ENCODE measurements around the gene CFH.
"Not testable (repeated sequence)": the region's sequence is repeated elsewhere in the genome, so short reads cannot be mapped to it uniquely, and the experiment has no call there.

The CFH gene

GRCh38 chr1:196611873-196612272, 40.0 kb upstream of the CFH start:
- H3K4me3 ChIP-seq: no peak overlapping the region
- no peak overlapping the region for H3K27ac ChIP-seq
- H3K4me1 ChIP-seq: peaks cover 0 to 21% (median 7%) of the 10 kb centered on the region in 4 donors
- H3K9me3 ChIP-seq: no peaks in the 10 kb centered on the region
- no peaks in the 10 kb centered on the region for H3K36me3 ChIP-seq
- H3K27me3 ChIP-seq: no peaks in the 10 kb centered on the region
- intact Hi-C loops (cut with DNase I; ENCODE audit: low total_unique reads): no loop called here
- no peak for DNase-seq
- no peak for TF ChIP-seq CTCF (IDR thresholded peaks at IDR 0.05)

GRCh38 chr1:196619721-196620120, 32.1 kb upstream of the CFH start:
- no peak overlapping the region for H3K4me3 ChIP-seq
- H3K27me3 ChIP-seq: no peaks in the 10 kb centered on the region
- intact Hi-C loops (cut with DNase I; ENCODE audit: low total_unique reads): no loop called here
- no peaks in the 10 kb centered on the region for H3K4me1 ChIP-seq
- H3K36me3 ChIP-seq: no peaks in the 10 kb centered on the region
- TF ChIP-seq CTCF (IDR thresholded peaks at IDR 0.05): no peak
- no peak for DNase-seq
- no peaks in the 10 kb centered on the region for H3K9me3 ChIP-seq
- H3K27ac ChIP-seq: no peak overlapping the region

- intact Hi-C loops (cut with DNase I; ENCODE audit: low total_unique reads): no loop called here
- Histone ChIP-seq H3K27ac (no peak overlapping the region), H3K9me3 (peaks cover 0 to 3% (median 0%) of the 10 kb centered on the region in 3 donors), H3K4me1 (no peaks in the 10 kb centered on the region), H3K4me3 (no peak overlapping the region), H3K36me3 (no peaks in the 10 kb centered on the region), H3K27me3 (no peaks in the 10 kb centered on the region)
- DNase-seq: no peak
- no peak for TF ChIP-seq CTCF (IDR thresholded peaks at IDR 0.05)
These were observed 28.8 kb upstream of the CFH start for GRCh38 chr1:196623079-196623478.

- H3K27me3 ChIP-seq: no peaks in the 10 kb centered on the region
- peaks cover 0 to 7% (median 7%) of the 10 kb centered on the region in 3 donors for H3K9me3 ChIP-seq
- intact Hi-C loops (cut with DNase I; ENCODE audit: low total_unique reads): no loop called here
These were observed 23.0 kb upstream of the CFH start for GRCh38 chr1:196628838-196629237.

GRCh38 chr1:196637606-196638005, 14.2 kb upstream of the CFH start:
- Histone ChIP-seq H3K27me3 (no peaks in the 10 kb centered on the region), H3K9me3 (no peaks in the 10 kb centered on the region), H3K4me1 (no peaks in the 10 kb centered on the region), H3K27ac (no peak overlapping the region), H3K36me3 (no peaks in the 10 kb centered on the region), H3K4me3 (no peak overlapping the region)
- no peak for TF ChIP-seq CTCF (IDR thresholded peaks at IDR 0.05)
- intact Hi-C loops (cut with DNase I; ENCODE audit: low total_unique reads): no loop called here
- no peak for DNase-seq

More at GRCh38 chr1:196628838-196629237, 23.0 kb upstream of the CFH start:
- DNase-seq: no peak
- Histone ChIP-seq H3K27ac (no peak overlapping the region), H3K4me1 (no peaks in the 10 kb centered on the region), H3K36me3 (no peaks in the 10 kb centered on the region), H3K4me3 (no peak overlapping the region)
- TF ChIP-seq CTCF (IDR thresholded peaks at IDR 0.05): no peak

- intact Hi-C loops (cut with DNase I; ENCODE audit: low total_unique reads): no loop called here
- no peak for DNase-seq
- Histone ChIP-seq H3K36me3 (no peaks in the 10 kb centered on the region), H3K27me3 (no peaks in the 10 kb centered on the region), H3K9me3 (no peaks in the 10 kb centered on the region), H3K4me1 (no peaks in the 10 kb centered on the region), H3K27ac (no peak overlapping the region), H3K4me3 (no peak overlapping the region)
- no peak for TF ChIP-seq CTCF (IDR thresholded peaks at IDR 0.05)
These were observed 13.4 kb upstream of the CFH start for GRCh38 chr1:196638466-196638865.

GRCh38 chr1:196639291-196639690, 12.6 kb upstream of the CFH start:
- H3K36me3 ChIP-seq; H3K27me3 ChIP-seq; H3K27ac ChIP-seq; DNase-seq; H3K4me1 ChIP-seq; intact Hi-C loops (cut with DNase I; ENCODE audit: low total_unique reads); H3K4me3 ChIP-seq; H3K9me3 ChIP-seq: not testable (repeated sequence)
